IMR-90 (cell line): ENCODE results near the gene WASHC4.

ENCODE experiments used
- CEBPB ChIP-seq: IDR thresholded peaks from 2 replicates; pipeline ENCODE4 v1.6.1; 2012; ENCODE audit warnings: low read depth, low read length, improper control_type of control experiment
- POLR2A ChIP-seq: IDR thresholded peaks from 2 replicates; pipeline ENCODE4 v1.6.1; 2012; ENCODE audit warnings: mild to moderate bottlenecking, low read depth, low read length
- TF ChIP-seq, protein P1 (sequence below): conservative IDR thresholded peaks from 2 replicates; pipeline ENCODE4 v1.5.1; 2012; ENCODE audit warnings: mild to moderate bottlenecking, low read depth, low read length, improper control_type of control experiment

- TF ChIP-seq, protein P1, sequence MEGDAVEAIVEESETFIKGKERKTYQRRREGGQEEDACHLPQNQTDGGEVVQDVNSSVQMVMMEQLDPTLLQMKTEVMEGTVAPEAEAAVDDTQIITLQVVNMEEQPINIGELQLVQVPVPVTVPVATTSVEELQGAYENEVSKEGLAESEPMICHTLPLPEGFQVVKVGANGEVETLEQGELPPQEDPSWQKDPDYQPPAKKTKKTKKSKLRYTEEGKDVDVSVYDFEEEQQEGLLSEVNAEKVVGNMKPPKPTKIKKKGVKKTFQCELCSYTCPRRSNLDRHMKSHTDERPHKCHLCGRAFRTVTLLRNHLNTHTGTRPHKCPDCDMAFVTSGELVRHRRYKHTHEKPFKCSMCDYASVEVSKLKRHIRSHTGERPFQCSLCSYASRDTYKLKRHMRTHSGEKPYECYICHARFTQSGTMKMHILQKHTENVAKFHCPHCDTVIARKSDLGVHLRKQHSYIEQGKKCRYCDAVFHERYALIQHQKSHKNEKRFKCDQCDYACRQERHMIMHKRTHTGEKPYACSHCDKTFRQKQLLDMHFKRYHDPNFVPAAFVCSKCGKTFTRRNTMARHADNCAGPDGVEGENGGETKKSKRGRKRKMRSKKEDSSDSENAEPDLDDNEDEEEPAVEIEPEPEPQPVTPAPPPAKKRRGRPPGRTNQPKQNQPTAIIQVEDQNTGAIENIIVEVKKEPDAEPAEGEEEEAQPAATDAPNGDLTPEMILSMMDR, result no peak
- TF ChIP-seq POLR2A (no peak), CEBPB (no peak)
These were observed 3.3 kb downstream of the WASHC4 start for GRCh38 chr12:105110851-105111250.
